ENCODE results near the gene CTNND2.

Gene CTNND2

DNA sequence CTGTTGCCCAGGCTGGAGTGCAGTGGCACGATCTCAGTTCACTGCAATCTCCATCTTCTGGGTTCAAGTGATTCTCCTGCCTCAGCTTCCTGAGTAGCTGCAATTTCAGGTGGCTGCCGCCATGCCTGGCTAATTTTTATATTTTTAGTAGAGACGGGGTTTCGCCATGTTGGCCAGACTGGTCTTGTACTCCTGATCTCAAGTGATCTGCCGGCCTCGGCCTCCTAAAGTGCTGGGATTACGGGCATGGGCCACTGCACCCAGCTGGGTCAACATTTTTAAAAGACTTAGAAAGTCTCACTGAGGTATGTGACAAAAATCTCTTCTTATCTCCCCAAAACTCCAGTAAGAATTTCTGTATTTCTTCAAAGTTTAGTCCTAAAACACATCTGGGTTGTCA is 211.6 kb downstream of the CTNND2 start:
- no peak overlapping the region for H3K4me3 ChIP-seq (ENCODE audit: low read depth, low read length)
- no peak for TF ChIP-seq CTCF (conservative IDR thresholded peaks at IDR 0.05; ENCODE audit: low read depth, low read length)
- DNase-seq (ENCODE audit: low read depth): no peak

- DNase-seq (ENCODE audit: low read depth): no peak
- no peak overlapping the region for H3K4me3 ChIP-seq (ENCODE audit: low read depth, low read length)
- TF ChIP-seq CTCF (conservative IDR thresholded peaks at IDR 0.05; ENCODE audit: low read depth, low read length): no peak
These were observed 216.7 kb downstream of the CTNND2 start for GRCh38 chr5:11687498-11687897.

DNA sequence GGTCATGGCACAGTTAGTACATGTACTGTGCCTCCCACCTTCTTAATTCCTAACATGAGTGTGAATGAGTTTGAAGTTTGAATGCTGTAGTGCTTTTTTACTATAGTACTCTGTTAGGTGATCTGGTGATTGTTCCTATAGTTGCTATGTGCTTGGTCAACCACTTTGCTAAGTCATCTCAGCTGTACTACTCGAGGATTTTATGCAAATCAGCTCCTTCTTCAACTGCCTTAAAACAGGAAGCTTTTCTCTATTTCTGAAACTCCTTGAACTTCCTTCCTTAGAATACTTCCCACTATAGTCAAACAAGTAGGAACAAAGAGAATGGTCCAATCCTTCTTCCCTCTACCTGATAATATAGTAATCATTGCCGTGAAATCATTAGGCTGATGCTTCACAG is 219.6 kb downstream of the CTNND2 start:
- no peak overlapping the region for H3K4me3 ChIP-seq (ENCODE audit: low read depth, low read length)
- no peak for TF ChIP-seq CTCF (conservative IDR thresholded peaks at IDR 0.05; ENCODE audit: low read depth, low read length)
- no peak for DNase-seq (ENCODE audit: low read depth)

DNA sequence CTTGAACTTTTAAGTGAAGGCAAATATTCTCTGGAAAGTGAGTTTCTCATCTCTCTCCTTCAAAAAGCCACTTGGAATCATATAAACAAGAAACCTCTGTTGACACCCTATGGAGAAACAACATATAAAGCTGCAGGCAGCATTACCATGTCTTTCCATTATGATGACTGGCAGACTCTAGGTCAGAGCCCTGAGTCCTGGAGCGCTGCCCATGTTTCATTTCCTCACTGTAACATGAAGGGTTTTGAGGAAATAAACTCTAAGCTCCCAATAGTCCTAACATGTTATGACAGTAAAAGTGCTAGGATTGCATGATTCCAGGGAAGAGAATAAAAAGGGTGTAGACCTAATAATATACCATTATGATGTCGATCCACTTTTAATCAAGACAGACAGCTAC is 220.6 kb downstream of the CTNND2 start:
- no peak for TF ChIP-seq CTCF (conservative IDR thresholded peaks at IDR 0.05; ENCODE audit: low read depth, low read length)
- no peak overlapping the region for H3K4me3 ChIP-seq (ENCODE audit: low read depth, low read length)
- no peak for DNase-seq (ENCODE audit: low read depth)

DNA sequence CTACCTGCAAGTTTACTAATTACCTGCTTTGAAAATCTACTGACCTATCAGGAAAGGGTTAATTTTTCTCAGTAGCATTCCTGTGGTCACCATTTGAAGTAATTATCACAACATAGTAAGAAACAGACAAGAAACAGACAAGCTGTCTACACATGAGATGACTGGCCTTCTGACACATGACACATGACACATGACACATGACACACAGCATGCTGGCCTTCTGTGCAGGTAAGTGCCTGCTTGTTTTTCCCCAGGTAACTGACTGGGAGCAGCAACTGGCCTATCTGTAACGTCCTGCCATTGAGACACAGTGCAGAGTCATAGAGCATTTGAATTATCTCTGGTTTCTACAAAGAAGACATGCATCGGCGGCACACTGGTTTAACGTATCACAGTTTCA is 222.4 kb downstream of the CTNND2 start:
- no peak for TF ChIP-seq CTCF (conservative IDR thresholded peaks at IDR 0.05; ENCODE audit: low read depth, low read length)
- no peak for DNase-seq (ENCODE audit: low read depth)
- no peak overlapping the region for H3K4me3 ChIP-seq (ENCODE audit: low read depth, low read length)

DNA sequence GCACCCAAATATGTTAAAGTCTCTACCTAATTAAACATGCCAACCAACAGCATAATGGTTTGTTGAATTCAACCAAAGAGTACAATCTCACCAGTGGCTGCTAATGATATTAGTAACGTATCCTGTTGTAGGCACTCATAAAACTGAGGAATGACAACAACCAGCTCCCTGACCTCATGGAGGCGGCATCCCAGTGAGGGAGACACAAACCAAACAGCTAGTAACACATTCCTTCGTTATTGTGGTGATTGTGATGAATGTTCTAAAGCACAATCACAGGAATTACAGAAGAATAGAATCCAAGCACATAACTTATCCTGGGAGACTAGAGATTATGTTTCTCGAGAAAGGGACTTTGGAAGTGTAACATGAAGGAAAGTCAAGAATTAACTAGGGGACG is 224.6 kb downstream of the CTNND2 start:
- DNase-seq (ENCODE audit: low read depth): no peak

More for the DNA sequence above, 224.6 kb downstream of the CTNND2 start:
- no peak for TF ChIP-seq CTCF (conservative IDR thresholded peaks at IDR 0.05; ENCODE audit: low read depth, low read length)
- H3K4me3 ChIP-seq (ENCODE audit: low read depth, low read length): no peak overlapping the region
